NCI-H2081 (cell line): ENCODE measurements around the gene SERPINA3.
"Not testable (repeated sequence)": the region's sequence is repeated elsewhere in the genome, so short reads cannot be mapped to it uniquely, and the experiment has no call there.

Experiments used
- DNase-seq, 2 experiments: peaks; one replicate each; lab custom pipeline; 2025; lab: John Stamatoyannopoulos, UW

SERPINA3 gene

GRCh38 chr14:94612174-94612573, at the start of gene SERPINA3:
TSS of gene SERPINA3 (plus strand) at chr14:94612391. CDS start at chr14:94614442, 2,051 bp downstream.
- no peak for DNase-seq

GRCh38 chr14:94562941-94563883, 49.0 kb upstream of the SERPINA3 start:
- no peak for DNase-seq

- DNase-seq, result no peak
These were observed 47.8 kb upstream of the SERPINA3 start for GRCh38 chr14:94564381-94564780.

- no peak for DNase-seq
These were observed 44.0 kb upstream of the SERPINA3 start for GRCh38 chr14:94568186-94568585.

- no peak for DNase-seq
These were observed 42.7 kb upstream of the SERPINA3 start for GRCh38 chr14:94569381-94570001.

- DNase-seq, result no peak
These were observed 42.2 kb upstream of the SERPINA3 start for GRCh38 chr14:94570002-94570400.

- no peak for DNase-seq
These were observed 41.8 kb upstream of the SERPINA3 start for GRCh38 chr14:94570440-94570839.

GRCh38 chr14:94571395-94571794, 40.8 kb upstream of the SERPINA3 start:
- DNase-seq, result no peak

- DNase-seq, result no peak
These were observed 40.2 kb upstream of the SERPINA3 start for GRCh38 chr14:94571950-94572349.

GRCh38 chr14:94572637-94573303, 39.4 kb upstream of the SERPINA3 start:
- DNase-seq, result no peak

GRCh38 chr14:94573475-94574277, 38.5 kb upstream of the SERPINA3 start:
- no peak for DNase-seq

- no peak for DNase-seq
These were observed 37.9 kb upstream of the SERPINA3 start for GRCh38 chr14:94574336-94574735.

GRCh38 chr14:94575730-94576585, 36.2 kb upstream of the SERPINA3 start:
- no peak for DNase-seq

GRCh38 chr14:94577472-94577871, 34.7 kb upstream of the SERPINA3 start:
- DNase-seq, result not testable (repeated sequence)

- DNase-seq, result no peak
These were observed 33.5 kb upstream of the SERPINA3 start for GRCh38 chr14:94578712-94579111.

- DNase-seq, result no peak
These were observed 30.8 kb upstream of the SERPINA3 start, which contains the start of gene SERPINA5 for GRCh38 chr14:94581127-94581999. TSS of gene SERPINA5 (plus strand) at chr14:94581426. CDS start at chr14:94587363, 5,937 bp downstream.

- DNase-seq, result no peak
These were observed 29.9 kb upstream of the SERPINA3 start for GRCh38 chr14:94582199-94582750.

- no peak for DNase-seq
These were observed 29.3 kb upstream of the SERPINA3 start for GRCh38 chr14:94582851-94583250.

- DNase-seq, result no peak
These were observed 28.6 kb upstream of the SERPINA3 start for GRCh38 chr14:94583557-94583956.
